Activated CD4-positive, alpha-beta T cell treated with anti-CD3 and anti-CD28 coated beads for 36 hours (primary cell): ENCODE data around the gene VAV2. TPM values are rescaled to one million over a fixed set of nuclear protein-coding genes. Genes with fewer than 3 reads are reported as not detected.

ENCODE experiments used
- ATAC-seq: fragments of 200-7000 bp; cut with Tn5 transposase; one replicate; pipeline ENCODE4 v1.10.0; 2021; ENCODE audit warnings: mild to moderate bottlenecking, moderate library complexity
- CTCF ChIA-PET: fragments of 350-600 bp; sonication (Branson Sonifier 250); formaldehyde crosslinking; loops from one replicate; lab custom pipeline; 2021; ENCODE audit warnings: antibody characterized with exemption; lab: Charles Lee
- POLR2A ChIA-PET: fragments of 350-600 bp; sonication (Branson Sonifier 250); formaldehyde crosslinking; loops from one replicate; lab custom pipeline; 2021; ENCODE audit warnings: antibody characterized with exemption, inconsistent platforms; lab: Charles Lee
- DNase-seq: peaks from one replicate; pipeline ENCODE4 v3.0.0-alpha.2; 2020
- H3K27ac Mint-ChIP-seq: one replicate; pipeline ENCODE4 v1.8.0; 2021; ENCODE audit warnings: mixed read lengths
- H3K27me3 Mint-ChIP-seq: one replicate; pipeline ENCODE4 v1.8.0; 2021; ENCODE audit warnings: mixed read lengths
- H3K36me3 Mint-ChIP-seq: one replicate; pipeline ENCODE4 v1.8.0; 2021; ENCODE audit warnings: low read depth, mixed read lengths
- H3K4me1 Mint-ChIP-seq: one replicate; pipeline ENCODE4 v1.8.0; 2021; ENCODE audit warnings: mixed read lengths
- H3K4me3 Mint-ChIP-seq: one replicate; pipeline ENCODE4 v1.8.0; 2021; ENCODE audit warnings: mild to moderate bottlenecking, moderate library complexity, mixed read lengths
- H3K9me3 Mint-ChIP-seq: one replicate; pipeline ENCODE4 v1.8.0; 2021; ENCODE audit warnings: low read depth, mixed read lengths
- intact Hi-C, 2 experiments: fragments of 100-400 bp; cut with DNase I in 1 of 2; cut with micrococcal nuclease in 1 of 2; formaldehyde crosslinking; loops; one replicate each; pipeline versions ENCODE4 v1.14.2 to v1.15.1; 2022 to 2024; cut with DNase I, micrococcal nuclease
- total RNA-seq, 2 experiments: library from RNA; stranded (reverse); gene quantifications; one replicate each; pipeline ENCODE4 v1.2.3, GENCODE V29; 2021

Gene VAV2
- total RNA-seq, 2 experiments from 2014 or later: 5.1 to 6.5 TPM

GRCh38 chr9:133977421-133978201 is 14.5 kb downstream of the VAV2 start:
- Mint-ChIP-seq H3K36me3 (no peaks in the 10 kb centered on the region), H3K4me1 (no peaks in the 10 kb centered on the region), H3K27me3 (no peaks in the 10 kb centered on the region), H3K9me3 (no peaks in the 10 kb centered on the region), H3K4me3 (no peak overlapping the region), H3K27ac (no peak overlapping the region)
- ATAC-seq (no peak), DNase-seq (no peak)
- intact Hi-C loops: no loop called here
- CTCF ChIA-PET: interaction anchor here (0.7 kb wide), 1 partner anchor 129 kb away, joined by 3 read pairs; no protein-coding TSS in a partner anchor
- POLR2A ChIA-PET: no interaction called here

GRCh38 chr9:133976887-133977286 is 15.2 kb downstream of the VAV2 start:
- CTCF ChIA-PET: interaction anchor here (0.6 to 0.8 kb wide), 3 partner anchors 46 to 130 kb away, joined by 3 read pairs; no protein-coding TSS in a partner anchor
- POLR2A ChIA-PET: no interaction called here
- no peak overlapping the region for H3K4me3 Mint-ChIP-seq
- ATAC-seq: no peak
- no peaks in the 10 kb centered on the region for H3K27me3 Mint-ChIP-seq
- no peaks in the 10 kb centered on the region for H3K9me3 Mint-ChIP-seq
- H3K27ac Mint-ChIP-seq: no peak overlapping the region
- DNase-seq: no peak
- intact Hi-C loops: no loop called here
- no peaks in the 10 kb centered on the region for H3K4me1 Mint-ChIP-seq
- H3K36me3 Mint-ChIP-seq: no peaks in the 10 kb centered on the region

- DNase-seq (no peak), ATAC-seq (no peak)
- Mint-ChIP-seq H3K27ac (no peak overlapping the region), H3K36me3 (no peaks in the 10 kb centered on the region), H3K4me1 (no peaks in the 10 kb centered on the region), H3K4me3 (no peak overlapping the region), H3K27me3 (no peaks in the 10 kb centered on the region), H3K9me3 (no peaks in the 10 kb centered on the region)
- ChIA-PET POLR2A (no interaction called here), CTCF (interaction anchor here (0.6 to 0.8 kb wide), 3 partner anchors 47 to 130 kb away, joined by 3 read pairs; no protein-coding TSS in a partner anchor)
- intact Hi-C loops: no loop called here
Measured at GRCh38 chr9:133976191-133976861, 15.8 kb downstream of the VAV2 start.

GRCh38 chr9:133975511-133975910 is 16.6 kb downstream of the VAV2 start:
- ChIA-PET CTCF (no interaction called here), POLR2A (no interaction called here)
- intact Hi-C loops: no loop called here
- Mint-ChIP-seq H3K27me3 (no peaks in the 10 kb centered on the region), H3K27ac (no peak overlapping the region), H3K4me1 (no peaks in the 10 kb centered on the region), H3K4me3 (no peak overlapping the region), H3K9me3 (no peaks in the 10 kb centered on the region), H3K36me3 (no peaks in the 10 kb centered on the region)
- DNase-seq (no peak), ATAC-seq (no peak)

- no peak overlapping the region for H3K27ac Mint-ChIP-seq
- CTCF ChIA-PET: no interaction called here
- H3K9me3 Mint-ChIP-seq: no peaks in the 10 kb centered on the region
- POLR2A ChIA-PET: no interaction called here
- ATAC-seq (no peak), DNase-seq (no peak)
- H3K27me3 Mint-ChIP-seq: no peaks in the 10 kb centered on the region
- no peak overlapping the region for H3K4me3 Mint-ChIP-seq
- no peaks in the 10 kb centered on the region for H3K36me3 Mint-ChIP-seq
- H3K4me1 Mint-ChIP-seq: no peaks in the 10 kb centered on the region
- intact Hi-C loops: no loop called here
Measured at GRCh38 chr9:133974631-133975341, 17.3 kb downstream of the VAV2 start.

GRCh38 chr9:133973791-133974630 is 18.1 kb downstream of the VAV2 start:
- ChIA-PET POLR2A (no interaction called here), CTCF (no interaction called here)
- DNase-seq: no peak
- Mint-ChIP-seq H3K36me3 (no peaks in the 10 kb centered on the region), H3K27me3 (no peaks in the 10 kb centered on the region), H3K27ac (no peak overlapping the region), H3K9me3 (no peaks in the 10 kb centered on the region), H3K4me1 (no peaks in the 10 kb centered on the region), H3K4me3 (no peak overlapping the region)
- intact Hi-C loops: no loop called here
- no peak for ATAC-seq

- ATAC-seq (no peak), DNase-seq (no peak)
- H3K27ac Mint-ChIP-seq: no peak overlapping the region
- no peak overlapping the region for H3K4me3 Mint-ChIP-seq
- no peaks in the 10 kb centered on the region for H3K27me3 Mint-ChIP-seq
- intact Hi-C loops: no loop called here
- POLR2A ChIA-PET: no interaction called here
- no peaks in the 10 kb centered on the region for H3K4me1 Mint-ChIP-seq
- CTCF ChIA-PET: no interaction called here
- H3K36me3 Mint-ChIP-seq: no peaks in the 10 kb centered on the region
- H3K9me3 Mint-ChIP-seq: no peaks in the 10 kb centered on the region
Measured at GRCh38 chr9:133973111-133973790, 18.9 kb downstream of the VAV2 start.

GRCh38 chr9:133971981-133972941 is 19.9 kb downstream of the VAV2 start:
- intact Hi-C loops: no loop called here
- Mint-ChIP-seq H3K4me3 (no peak overlapping the region), H3K27ac (no peak overlapping the region), H3K9me3 (no peaks in the 10 kb centered on the region), H3K27me3 (no peaks in the 10 kb centered on the region), H3K36me3 (no peaks in the 10 kb centered on the region), H3K4me1 (no peaks in the 10 kb centered on the region)
- ATAC-seq (no peak), DNase-seq (no peak)
- POLR2A ChIA-PET: no interaction called here
- CTCF ChIA-PET: no interaction called here

GRCh38 chr9:133971121-133971951 is 20.8 kb downstream of the VAV2 start:
- Mint-ChIP-seq H3K9me3 (no peaks in the 10 kb centered on the region), H3K27me3 (no peaks in the 10 kb centered on the region), H3K27ac (no peak overlapping the region), H3K4me1 (no peaks in the 10 kb centered on the region), H3K4me3 (no peak overlapping the region), H3K36me3 (no peaks in the 10 kb centered on the region)
- ATAC-seq (no peak), DNase-seq (no peak)
- ChIA-PET CTCF (no interaction called here), POLR2A (no interaction called here)
- intact Hi-C loops: no loop called here
